ENCODE data around the gene PNPLA3. TPM values are rescaled to one million over a fixed set of nuclear protein-coding genes. Genes with fewer than 3 reads are reported as not detected.

Gene PNPLA3
- total and polyA plus RNA-seq, 2 donors, result 0.05 to 0.09 TPM

DNA sequence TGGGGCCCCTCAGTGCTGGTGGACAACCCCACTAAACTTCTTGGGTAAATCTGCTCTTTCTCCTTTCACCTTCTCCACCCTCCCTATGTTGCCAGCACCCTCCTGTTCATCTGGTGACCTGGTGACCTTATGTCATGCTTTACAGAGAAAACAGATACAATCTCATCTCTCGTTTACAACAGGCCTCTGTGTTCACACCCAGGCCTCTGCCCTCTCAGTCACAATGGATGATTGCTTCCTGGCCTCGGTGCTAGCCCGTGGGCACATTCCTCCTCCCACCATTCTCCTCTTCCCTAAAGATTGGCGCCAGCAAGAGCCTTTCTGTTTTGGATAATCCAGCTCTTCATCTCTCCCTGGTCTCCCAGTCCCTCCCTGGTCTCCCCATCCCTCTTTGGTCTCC, 12.3 kb upstream of the PNPLA3 start:
- Histone ChIP-seq H3K27ac (ENCODE audit: low read depth in 1 of 2, low read length in 1 of 2) (no peak overlapping the region), H3K27me3 (ENCODE audit: control insufficient read depth in 2 of 2, insufficient read depth in 1 of 2, low read length in 1 of 2) (peaks cover 0 to 5% of the 10 kb centered on the region in 2 donors), H3K9me3 (ENCODE audit: control insufficient read depth in 2 of 2, insufficient read depth in 1 of 2, low read length in 1 of 2) (no peaks in the 10 kb centered on the region), H3K4me1 (ENCODE audit: control insufficient read depth in 2 of 2, insufficient read depth in 2 of 2, low read length in 2 of 2) (no peaks in the 10 kb centered on the region), H3K4me3 (ENCODE audit: low read length in 2 of 2) (no peak overlapping the region), H3K36me3 (ENCODE audit: control insufficient read depth in 2 of 2, insufficient read depth in 2 of 2, low read length in 1 of 2) (no peaks in the 10 kb centered on the region)
- DNase-seq (ENCODE audit: low read depth in 6 of 9, low spot score in 9 of 9), result no peak
- WGBS, result 26% methylated on average over 4 of the region's 4 CpGs

DNA sequence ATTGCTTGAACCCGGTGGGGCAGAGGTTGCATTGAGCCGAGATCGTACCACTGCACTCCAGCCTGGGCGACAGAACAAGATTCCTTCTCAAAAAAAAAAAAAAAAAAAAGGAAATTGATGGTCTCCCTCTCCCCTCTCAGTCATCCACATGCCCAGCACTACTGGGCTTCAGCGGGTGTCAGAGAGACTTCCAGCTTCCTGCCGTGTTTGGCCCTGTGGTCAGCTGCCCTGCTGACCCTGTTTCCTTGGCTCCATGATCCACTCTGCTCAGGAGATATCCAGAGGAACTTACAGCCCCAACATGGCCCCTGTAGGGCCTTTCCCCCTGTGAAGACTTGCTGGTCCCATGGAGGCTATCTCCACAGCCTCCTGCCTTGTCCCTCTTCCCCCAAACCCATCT, 6.1 kb upstream of the PNPLA3 start:
- WGBS, result 78% methylated on average over 6 of the region's 6 CpGs
- DNase-seq (ENCODE audit: low read depth in 6 of 9, low spot score in 9 of 9), result no peak
- Histone ChIP-seq H3K9me3 (ENCODE audit: control insufficient read depth in 2 of 2, insufficient read depth in 1 of 2, low read length in 1 of 2) (no peaks in the 10 kb centered on the region), H3K27me3 (ENCODE audit: control insufficient read depth in 2 of 2, insufficient read depth in 1 of 2, low read length in 1 of 2) (peaks cover 2 to 17% of the 10 kb centered on the region in 2 donors), H3K4me1 (ENCODE audit: control insufficient read depth in 2 of 2, insufficient read depth in 2 of 2, low read length in 2 of 2) (no peaks in the 10 kb centered on the region), H3K36me3 (ENCODE audit: control insufficient read depth in 2 of 2, insufficient read depth in 2 of 2, low read length in 1 of 2) (no peaks in the 10 kb centered on the region), H3K4me3 (ENCODE audit: low read length in 2 of 2) (no peak overlapping the region), H3K27ac (ENCODE audit: low read depth in 1 of 2, low read length in 1 of 2) (no peak overlapping the region)

DNA sequence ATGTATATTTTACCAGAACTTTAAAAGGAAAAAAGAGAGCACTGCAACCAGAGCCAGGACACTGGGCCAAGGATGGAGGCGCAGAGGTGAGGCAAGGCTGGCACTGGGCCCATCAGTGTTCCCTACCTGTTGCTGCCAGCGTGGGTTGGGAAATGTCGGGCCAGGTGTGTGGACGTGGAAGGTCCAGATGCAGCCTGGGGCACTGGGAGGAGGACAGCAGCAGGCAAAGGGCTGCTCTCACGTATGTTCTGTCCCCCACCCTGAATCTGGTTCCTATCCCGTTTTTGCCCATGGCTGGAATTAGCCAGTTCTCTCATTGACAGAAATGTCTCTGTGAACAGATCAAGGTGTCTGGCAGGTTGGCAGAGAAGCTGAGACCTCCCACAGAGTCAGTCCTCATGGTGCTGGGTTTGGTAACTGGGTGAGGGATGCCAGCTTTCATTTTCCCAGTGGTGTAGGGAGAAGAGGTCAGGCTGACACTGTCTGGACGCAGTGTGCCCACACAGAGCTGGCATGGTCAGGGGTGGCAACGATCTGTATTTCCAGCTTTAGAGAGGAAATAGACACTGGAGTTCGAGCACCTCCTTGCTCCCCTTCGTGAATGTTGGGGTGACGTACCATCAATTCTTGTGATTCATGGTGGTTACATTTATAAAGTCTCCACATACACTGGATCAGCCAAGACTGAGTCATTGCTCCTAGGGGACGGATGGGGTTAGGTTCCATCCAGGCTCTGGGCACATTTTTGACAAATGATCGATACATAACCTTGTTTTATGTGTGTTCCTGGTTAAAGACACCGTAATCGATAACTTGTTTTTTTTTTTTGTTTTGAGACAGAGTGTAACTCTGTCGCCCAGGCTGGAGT, 4.3 kb upstream of the PNPLA3 start:
- 93% methylated on average over 16 of the region's 16 CpGs for WGBS
- Histone ChIP-seq H3K4me1 (ENCODE audit: control insufficient read depth in 2 of 2, insufficient read depth in 2 of 2, low read length in 2 of 2) (peaks cover 0 to 10% of the 10 kb centered on the region in 2 donors), H3K36me3 (ENCODE audit: control insufficient read depth in 2 of 2, insufficient read depth in 2 of 2, low read length in 1 of 2) (no peaks in the 10 kb centered on the region), H3K4me3 (ENCODE audit: low read length in 2 of 2) (no peak overlapping the region), H3K27me3 (ENCODE audit: control insufficient read depth in 2 of 2, insufficient read depth in 1 of 2, low read length in 1 of 2) (peaks cover 12 to 34% of the 10 kb centered on the region in 2 donors), H3K9me3 (ENCODE audit: control insufficient read depth in 2 of 2, insufficient read depth in 1 of 2, low read length in 1 of 2) (peaks cover 3 to 4% of the 10 kb centered on the region in 2 donors), H3K27ac (ENCODE audit: low read depth in 1 of 2, low read length in 1 of 2) (no peak overlapping the region)
- DNase-seq (ENCODE audit: low read depth in 6 of 9, low spot score in 9 of 9), result no peak

DNA sequence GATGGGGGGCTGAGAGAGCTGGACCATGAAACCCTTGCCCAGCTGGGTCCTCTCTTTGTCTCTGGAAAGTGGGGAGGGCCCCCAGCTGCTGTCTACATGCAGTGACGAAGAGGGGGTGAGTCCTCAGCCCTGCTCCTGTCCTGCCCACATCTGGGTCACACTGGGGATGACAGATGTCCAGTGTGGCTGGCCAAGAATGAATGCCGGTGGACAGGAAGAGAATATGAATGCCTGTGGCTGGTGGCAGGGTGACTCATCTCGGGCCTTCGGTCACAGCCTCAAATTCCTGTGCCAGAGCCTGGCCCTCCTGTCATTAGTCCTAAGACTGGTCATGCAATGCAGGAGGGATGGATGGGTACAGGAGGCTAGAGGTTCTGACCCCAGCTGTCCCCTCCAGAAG, 2.2 kb upstream of the PNPLA3 start:
- 84% methylated on average over 4 of the region's 4 CpGs for WGBS
- no peaks in the 10 kb centered on the region for H3K36me3 ChIP-seq (ENCODE audit: control insufficient read depth in 2 of 2, insufficient read depth in 2 of 2, low read length in 1 of 2)
- H3K27me3 ChIP-seq (ENCODE audit: control insufficient read depth in 2 of 2, insufficient read depth in 1 of 2, low read length in 1 of 2), result peaks cover 26 to 52% of the 10 kb centered on the region in 2 donors
- no peak for DNase-seq (ENCODE audit: low read depth in 6 of 9, low spot score in 9 of 9)
- peaks cover 4 to 5% of the 10 kb centered on the region in 2 donors for H3K9me3 ChIP-seq (ENCODE audit: control insufficient read depth in 2 of 2, insufficient read depth in 1 of 2, low read length in 1 of 2)
- peaks cover 0 to 11% of the 10 kb centered on the region in 2 donors for H3K4me1 ChIP-seq (ENCODE audit: control insufficient read depth in 2 of 2, insufficient read depth in 2 of 2, low read length in 2 of 2)
- no peak overlapping the region for H3K27ac ChIP-seq (ENCODE audit: low read depth in 1 of 2, low read length in 1 of 2)
- no peak overlapping the region for H3K4me3 ChIP-seq (ENCODE audit: low read length in 2 of 2)

DNA sequence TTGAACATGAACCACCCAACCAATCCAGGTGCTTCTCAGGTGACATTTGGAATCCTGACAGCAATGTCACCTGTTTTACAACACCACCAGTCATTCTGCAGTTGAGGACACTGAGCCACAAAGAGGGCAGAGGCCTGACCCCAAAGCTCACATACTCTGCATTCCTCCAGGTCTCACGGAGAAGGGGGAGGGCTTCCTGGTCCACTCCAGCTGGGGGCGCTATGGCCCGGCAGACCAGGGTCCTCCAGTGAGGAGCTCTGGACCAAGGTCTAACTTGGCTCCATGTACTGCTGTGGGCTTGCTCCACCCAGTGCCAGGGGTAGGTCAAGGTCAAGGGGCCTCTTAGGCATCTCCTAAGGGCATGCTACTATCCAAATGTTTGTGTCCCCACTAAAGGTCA, 1.5 kb upstream of the PNPLA3 start:
- WGBS, result 95% methylated on average over 3 of the region's 3 CpGs
- Histone ChIP-seq H3K27me3 (ENCODE audit: control insufficient read depth in 2 of 2, insufficient read depth in 1 of 2, low read length in 1 of 2) (peaks cover 26 to 51% of the 10 kb centered on the region in 2 donors), H3K36me3 (ENCODE audit: control insufficient read depth in 2 of 2, insufficient read depth in 2 of 2, low read length in 1 of 2) (no peaks in the 10 kb centered on the region)

DNA sequence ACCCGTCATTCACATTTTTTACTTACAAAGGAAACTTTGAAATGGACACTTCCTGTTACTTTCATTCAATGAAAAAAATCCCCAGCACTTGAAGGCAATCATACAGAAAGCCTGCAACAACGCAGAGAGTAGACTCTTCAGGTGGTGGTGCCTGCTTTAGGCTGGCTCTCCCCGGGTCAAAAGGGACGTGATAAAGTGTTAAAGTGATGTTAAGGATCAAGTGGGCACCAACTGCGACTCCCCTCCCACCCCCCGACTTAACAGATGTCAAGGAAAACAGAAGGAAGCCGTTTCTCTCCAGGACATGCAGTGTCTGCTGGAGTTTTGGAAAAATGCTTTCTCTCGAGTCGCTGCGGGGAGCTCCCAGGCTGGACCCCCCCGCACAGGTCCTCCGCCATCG, 414 bp upstream of the PNPLA3 start:
- under 1% methylated on average over 13 of the region's 13 CpGs for WGBS
- Histone ChIP-seq H3K27ac (ENCODE audit: low read depth in 1 of 2, low read length in 1 of 2) (no peak overlapping the region), H3K4me3 (ENCODE audit: low read length in 2 of 2) (peak overlapping the region in 1 of 2 donors; percentile 62), H3K4me1 (ENCODE audit: control insufficient read depth in 2 of 2, insufficient read depth in 2 of 2, low read length in 2 of 2) (peaks cover 0 to 11% of the 10 kb centered on the region in 2 donors), H3K9me3 (ENCODE audit: control insufficient read depth in 2 of 2, insufficient read depth in 1 of 2, low read length in 1 of 2) (peaks cover 4 to 5% of the 10 kb centered on the region in 2 donors), H3K27me3 (ENCODE audit: control insufficient read depth in 2 of 2, insufficient read depth in 1 of 2, low read length in 1 of 2) (peaks cover 24 to 52% of the 10 kb centered on the region in 2 donors), H3K36me3 (ENCODE audit: control insufficient read depth in 2 of 2, insufficient read depth in 2 of 2, low read length in 1 of 2) (no peaks in the 10 kb centered on the region)
- DNase-seq (ENCODE audit: low read depth in 6 of 9, low spot score in 9 of 9), result peak in 1 of 9 donors; percentile 11

More for the DNA sequence above, 1.5 kb upstream of the PNPLA3 start:
- H3K9me3 ChIP-seq (ENCODE audit: control insufficient read depth in 2 of 2, insufficient read depth in 1 of 2, low read length in 1 of 2), result peaks cover 4 to 5% of the 10 kb centered on the region in 2 donors
- H3K27ac ChIP-seq (ENCODE audit: low read depth in 1 of 2, low read length in 1 of 2), result no peak overlapping the region
- H3K4me3 ChIP-seq (ENCODE audit: low read length in 2 of 2), result no peak overlapping the region
- H3K4me1 ChIP-seq (ENCODE audit: control insufficient read depth in 2 of 2, insufficient read depth in 2 of 2, low read length in 2 of 2), result peaks cover 0 to 11% of the 10 kb centered on the region in 2 donors
- no peak for DNase-seq (ENCODE audit: low read depth in 6 of 9, low spot score in 9 of 9)

DNA sequence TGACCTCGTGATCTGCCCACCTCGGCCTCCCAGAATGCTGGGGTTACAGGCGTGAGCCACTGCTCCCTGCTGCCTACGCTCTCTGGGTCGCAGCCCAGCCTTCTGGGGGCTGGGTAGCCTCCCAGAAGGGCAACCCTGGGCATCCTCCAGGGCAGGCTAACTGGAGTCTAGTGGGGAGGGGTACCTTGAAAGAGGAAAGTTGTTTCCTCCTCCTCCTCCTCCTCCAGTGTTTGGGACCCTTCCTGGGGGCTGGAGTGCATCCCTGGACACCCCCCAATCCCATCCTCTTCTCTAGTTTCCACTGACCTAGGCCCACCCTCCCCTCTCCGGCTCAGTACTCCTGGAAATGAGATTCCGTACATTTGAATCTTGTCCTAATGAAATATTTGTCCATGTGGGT, 1.3 kb downstream of the PNPLA3 start:
- no peaks in the 10 kb centered on the region for H3K36me3 ChIP-seq (ENCODE audit: control insufficient read depth in 2 of 2, insufficient read depth in 2 of 2, low read length in 1 of 2)
- peaks cover 0 to 11% of the 10 kb centered on the region in 2 donors for H3K4me1 ChIP-seq (ENCODE audit: control insufficient read depth in 2 of 2, insufficient read depth in 2 of 2, low read length in 2 of 2)
- H3K9me3 ChIP-seq (ENCODE audit: control insufficient read depth in 2 of 2, insufficient read depth in 1 of 2, low read length in 1 of 2), result peaks cover 4 to 5% of the 10 kb centered on the region in 2 donors
- 69% methylated on average over 7 of the region's 7 CpGs for WGBS
- H3K4me3 ChIP-seq (ENCODE audit: low read length in 2 of 2), result no peak overlapping the region
- H3K27ac ChIP-seq (ENCODE audit: low read depth in 1 of 2, low read length in 1 of 2), result no peak overlapping the region
- H3K27me3 ChIP-seq (ENCODE audit: control insufficient read depth in 2 of 2, insufficient read depth in 1 of 2, low read length in 1 of 2), result peaks cover 24 to 53% of the 10 kb centered on the region in 2 donors
- no peak for DNase-seq (ENCODE audit: low read depth in 6 of 9, low spot score in 9 of 9)

DNA sequence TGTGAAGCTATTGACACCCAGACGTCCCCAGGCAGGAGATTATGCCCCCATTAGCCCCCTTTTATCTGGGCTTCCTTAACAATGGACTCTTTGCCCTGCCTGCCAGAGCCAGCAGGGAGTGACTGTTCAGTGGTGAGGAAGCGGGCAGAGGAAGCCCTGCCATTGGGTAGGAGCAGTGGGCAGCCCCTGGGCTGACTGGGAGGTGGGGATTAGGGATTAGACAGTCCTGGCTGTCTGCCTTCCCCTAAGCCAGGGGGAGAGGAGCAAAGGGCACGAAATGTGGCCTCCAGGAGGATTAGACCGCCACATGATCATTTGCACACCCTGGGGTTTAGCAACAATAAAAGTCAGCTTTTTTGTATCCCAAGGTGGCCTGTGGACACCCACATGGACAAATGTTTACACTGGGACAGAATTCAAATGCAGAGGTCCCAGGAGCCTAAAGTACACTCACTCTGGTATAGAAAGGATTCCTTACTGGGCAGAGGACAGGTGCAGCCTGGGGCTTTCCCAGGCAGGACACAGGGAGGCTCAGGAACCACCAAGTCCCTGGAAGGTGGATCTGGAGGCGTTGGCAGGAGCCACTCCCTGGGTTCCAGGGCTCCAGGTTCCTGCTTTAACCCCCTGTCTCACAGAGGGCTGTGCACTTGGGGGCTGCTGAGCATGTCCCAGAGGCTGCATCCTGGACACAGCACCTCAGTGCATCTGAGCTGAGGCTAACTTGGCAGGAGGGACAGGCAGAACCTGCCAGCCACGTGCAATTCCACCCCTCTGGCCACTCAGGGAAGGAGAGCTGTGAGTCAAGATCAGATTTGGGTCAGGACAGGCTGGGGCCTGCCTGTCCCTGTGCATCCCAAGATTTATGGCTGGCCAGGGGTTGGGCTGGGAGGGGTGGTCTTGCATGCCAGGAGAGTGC, 2.1 kb downstream of the PNPLA3 start:
- Histone ChIP-seq H3K27ac (ENCODE audit: low read depth in 1 of 2, low read length in 1 of 2) (no peak overlapping the region), H3K36me3 (ENCODE audit: control insufficient read depth in 2 of 2, insufficient read depth in 2 of 2, low read length in 1 of 2) (no peaks in the 10 kb centered on the region), H3K4me1 (ENCODE audit: control insufficient read depth in 2 of 2, insufficient read depth in 2 of 2, low read length in 2 of 2) (peaks cover 0 to 11% of the 10 kb centered on the region in 2 donors), H3K9me3 (ENCODE audit: control insufficient read depth in 2 of 2, insufficient read depth in 1 of 2, low read length in 1 of 2) (peaks cover 4 to 5% of the 10 kb centered on the region in 2 donors), H3K4me3 (ENCODE audit: low read length in 2 of 2) (no peak overlapping the region), H3K27me3 (ENCODE audit: control insufficient read depth in 2 of 2, insufficient read depth in 1 of 2, low read length in 1 of 2) (peaks cover 24 to 53% of the 10 kb centered on the region in 2 donors)
- WGBS, result 87% methylated on average over 6 of the region's 6 CpGs
- no peak for DNase-seq (ENCODE audit: low read depth in 6 of 9, low spot score in 9 of 9)

DNA sequence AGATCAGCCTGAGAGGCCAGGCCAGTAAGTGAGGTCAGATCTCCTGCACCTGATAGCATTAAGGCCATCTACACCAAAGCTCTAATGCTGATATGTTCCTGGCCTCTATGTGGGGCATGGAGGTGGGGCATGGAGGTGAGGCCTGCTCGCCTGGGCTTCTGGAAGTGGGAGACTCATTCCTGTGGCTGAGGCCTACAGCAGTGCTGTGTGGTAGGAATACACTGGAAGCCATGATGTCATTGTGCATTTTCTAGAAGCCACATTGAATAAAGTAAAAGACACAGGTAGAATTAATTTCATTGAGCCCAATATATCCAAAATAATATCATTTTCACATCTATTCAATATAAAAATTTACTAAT, 2.7 kb downstream of the PNPLA3 start:
- 92% methylated on average over 1 of the region's 1 CpG for whole genome bisulfite sequencing
- H3K9me3 ChIP-seq (ENCODE audit: control insufficient read depth in 2 of 2, insufficient read depth in 1 of 2, low read length in 1 of 2), result peaks cover 4 to 5% of the 10 kb centered on the region in 2 donors
- H3K36me3 ChIP-seq (ENCODE audit: control insufficient read depth in 2 of 2, insufficient read depth in 2 of 2, low read length in 1 of 2), result no peaks in the 10 kb centered on the region

More for the DNA sequence above, 2.7 kb downstream of the PNPLA3 start:
- DNase-seq (ENCODE audit: low read depth in 6 of 9, low spot score in 9 of 9), result no peak
- H3K4me3 ChIP-seq (ENCODE audit: low read length in 2 of 2), result no peak overlapping the region
- H3K27ac ChIP-seq (ENCODE audit: low read depth in 1 of 2, low read length in 1 of 2), result no peak overlapping the region
- H3K4me1 ChIP-seq (ENCODE audit: control insufficient read depth in 2 of 2, insufficient read depth in 2 of 2, low read length in 2 of 2), result peaks cover 0 to 11% of the 10 kb centered on the region in 2 donors
- peaks cover 24 to 51% of the 10 kb centered on the region in 2 donors for H3K27me3 ChIP-seq (ENCODE audit: control insufficient read depth in 2 of 2, insufficient read depth in 1 of 2, low read length in 1 of 2)
